Spleen (tissue), 11 donors: ENCODE results near the gene CD58. TPM values are rescaled to one million over a fixed set of nuclear protein-coding genes. Genes with fewer than 3 reads are reported as not detected.
"Not testable (repeated sequence)": the region's sequence is repeated elsewhere in the genome, so short reads cannot be mapped to it uniquely, and the experiment has no call there.

Experiments used
- DNase-seq: peaks from one replicate; pipeline ENCODE4 v3.0.0-alpha.2; 2020
- H3K27ac ChIP-seq, 8 donors: fragments of 200-600 bp; sonication (generic) in 7 of 8; 1 replicate in 4 of 8; 2 replicates in 4 of 8; pipeline versions ENCODE4 v1.5.0 to v1.8.0; 2016 to 2021; ENCODE audit warnings: inconsistent platforms in 4 of 8, mild to moderate bottlenecking in 4 of 8, moderate library complexity in 1 of 8
- H3K27me3 ChIP-seq, 7 donors: fragments of 200-600 bp; sonication (generic) in 6 of 7; replicated peaks in 1 of 7; 1 replicate in 4 of 7; 2 replicates in 3 of 7; pipeline versions ENCODE4 v1.5.0 to v1.8.0; 2016 to 2021; ENCODE audit warnings: inconsistent platforms in 3 of 7, mild to moderate bottlenecking in 1 of 7
- H3K36me3 ChIP-seq, 6 donors: fragments of 200-600 bp; sonication (generic) in 5 of 6; 1 replicate in 4 of 6; 2 replicates in 2 of 6; pipeline versions ENCODE4 v1.5.0 to v1.8.0; 2016 to 2021; ENCODE audit warnings: inconsistent platforms in 2 of 6
- H3K4me1 ChIP-seq, 6 donors: fragments of 200-600 bp; sonication (generic) in 5 of 6; 1 replicate in 3 of 6; 2 replicates in 3 of 6; pipeline versions ENCODE4 v1.5.0 to v1.8.0; 2016 to 2021; ENCODE audit warnings: inconsistent platforms in 3 of 6
- H3K4me3 ChIP-seq, 8 donors: fragments of 200-600 bp; sonication (generic) in 7 of 8; 1 replicate in 4 of 8; 2 replicates in 4 of 8; pipeline versions ENCODE4 v1.5.0 to v1.8.0; 2016 to 2021; ENCODE audit warnings: inconsistent platforms in 4 of 8, mild to moderate bottlenecking in 4 of 8, moderate library complexity in 2 of 8
- H3K9me3 ChIP-seq, 8 donors: fragments of 200-600 bp; sonication (generic) in 7 of 8; 1 replicate in 4 of 8; 2 replicates in 4 of 8; pipeline versions ENCODE4 v1.5.0 to v1.8.0; 2016 to 2021; ENCODE audit warnings: inconsistent platforms in 4 of 8
- POLR2AphosphoS5 ChIP-seq, 3 donors: sonication (generic); formaldehyde crosslinking; IDR thresholded peaks; one replicate each; pipeline ENCODE4 v1.5.1; 2017; ENCODE audit warnings: antibody characterized with exemption in 3 of 3
- WGBS, 5 donors: extraction: QIAGEN DNeasy Blood & Tissue Kit in 3 of 5; methylation state at CpG; one replicate each; pipeline versions ENCODE4 v1.1.5 to v1.1.7; 2013 to 2018; 5-methylcytosine and 5-hydroxymethylcytosine counted together
- intact Hi-C: fragments of 100-400 bp; cut with DNase I; formaldehyde crosslinking; loops from one replicate; pipeline ENCODE4 v1.15.0; 2023; ENCODE audit warnings: low total_unique reads
- polyA plus RNA-seq, 3 donors: library from polyadenylated mRNA; stranded (reverse); fragments of 200-250 nt; gene quantifications; one replicate each; pipeline ENCODE4 v1.2.1, GENCODE V29; 2013
- total RNA-seq, 7 donors: library from RNA; depleted of rRNA in 3 of 7; stranded (reverse); fragments of >200 nt in 3 of 7; fragmentation: NEBNext Ultra II Directional in 4 of 7; extraction: Animal tissue kit (Norgen Biotek cat#: 25700) in 4 of 7; gene quantifications; one replicate each; pipeline versions ENCODE4 v1.1.0 to v1.2.1, GENCODE V29; 2016 to 2021
- TF ChIP-seq, protein P1 (sequence below), 11 experiments: fragments of 200-600 bp in 7 of 11; fragments of 450-650 bp in 4 of 11; sonication (generic) in 4 of 11; IDR thresholded peaks in 8 of 11; conservative IDR thresholded peaks in 3 of 11; 1 replicate in 7 of 11; 2 replicates in 4 of 11; pipeline versions ENCODE4 v1.4.0 to v1.8.0; 2016 to 2021; ENCODE audit warnings: antibody characterized with exemption in 11 of 11, inconsistent platforms in 4 of 11, mild to moderate bottlenecking in 1 of 11
- donor health status: healthy with polysubstance abuse.
- donor health status: DM: no; HTN: no; CAD: no; lungs with moderate emphysema.
- donor health status: DM: no; HTN: no; CAD: no.
- donor health status: Bipolar disorder and iron deficiency.
- donor health status: healthy.
- donor health status: DM: no; HTN: no; CAD: no.
- donor health status: DM: yes; HTN: yes; CAD: no.

The CD58 gene
- total and polyA plus RNA-seq, 10 donors: 9.7 to 52.1 (median 30.0) TPM

DNA sequence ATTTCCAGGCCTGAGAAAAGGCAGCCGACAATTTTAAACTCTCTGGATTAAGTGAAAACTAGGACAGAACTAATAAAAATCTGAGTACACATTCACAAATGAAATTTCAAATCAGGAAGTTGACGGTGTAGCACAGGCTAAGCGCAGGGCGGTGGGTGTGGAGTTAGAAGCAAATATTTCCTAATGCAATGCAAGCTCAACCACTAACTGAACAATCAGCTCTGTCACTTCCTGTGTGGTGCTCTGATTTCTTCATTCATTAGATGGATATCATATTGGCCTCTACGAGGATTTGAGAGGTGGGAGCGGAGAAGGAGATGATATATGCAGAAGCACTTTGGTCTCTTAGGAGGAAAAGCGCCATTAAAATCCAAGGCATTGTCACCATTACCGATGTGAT lies 35.2 kb upstream of the CD58 start:
- TF ChIP-seq POLR2AphosphoS5 (IDR thresholded peaks at IDR 0.05): peak in 1 of 3 donors; percentile 18
- H3K27me3 ChIP-seq, H3K9me3 ChIP-seq, H3K36me3 ChIP-seq, intact Hi-C loops, H3K4me3 ChIP-seq: not testable (repeated sequence)
- peak; percentile 76 for DNase-seq
- Histone ChIP-seq H3K4me1 (peaks cover 0 to 20% (median 0%) of the 10 kb centered on the region in 6 donors), H3K27ac (peak overlapping the region in 4 of 8 donors; percentile 58 to 74 (median 66))
- WGBS, 5 donors: 37 to 46% (median 41%) methylated on average over 6 to 8 of the region's 8 CpGs

- H3K4me1 ChIP-seq: peaks cover 0 to 20% (median 0%) of the 10 kb centered on the region in 6 donors
- intact Hi-C loops: no loop called here
- no peaks in the 10 kb centered on the region for H3K27me3 ChIP-seq
- peak overlapping the region in 1 of 8 donors; percentile 74 for H3K27ac ChIP-seq
- no peaks in the 10 kb centered on the region for H3K9me3 ChIP-seq
- WGBS, 5 donors: 86 to 100% (median 96%) methylated on average over 1 of the region's 1 CpG
- no peaks in the 10 kb centered on the region for H3K36me3 ChIP-seq
- no peak for DNase-seq
- TF ChIP-seq POLR2AphosphoS5 (IDR thresholded peaks at IDR 0.05): no peak
- TF ChIP-seq, protein P1, sequence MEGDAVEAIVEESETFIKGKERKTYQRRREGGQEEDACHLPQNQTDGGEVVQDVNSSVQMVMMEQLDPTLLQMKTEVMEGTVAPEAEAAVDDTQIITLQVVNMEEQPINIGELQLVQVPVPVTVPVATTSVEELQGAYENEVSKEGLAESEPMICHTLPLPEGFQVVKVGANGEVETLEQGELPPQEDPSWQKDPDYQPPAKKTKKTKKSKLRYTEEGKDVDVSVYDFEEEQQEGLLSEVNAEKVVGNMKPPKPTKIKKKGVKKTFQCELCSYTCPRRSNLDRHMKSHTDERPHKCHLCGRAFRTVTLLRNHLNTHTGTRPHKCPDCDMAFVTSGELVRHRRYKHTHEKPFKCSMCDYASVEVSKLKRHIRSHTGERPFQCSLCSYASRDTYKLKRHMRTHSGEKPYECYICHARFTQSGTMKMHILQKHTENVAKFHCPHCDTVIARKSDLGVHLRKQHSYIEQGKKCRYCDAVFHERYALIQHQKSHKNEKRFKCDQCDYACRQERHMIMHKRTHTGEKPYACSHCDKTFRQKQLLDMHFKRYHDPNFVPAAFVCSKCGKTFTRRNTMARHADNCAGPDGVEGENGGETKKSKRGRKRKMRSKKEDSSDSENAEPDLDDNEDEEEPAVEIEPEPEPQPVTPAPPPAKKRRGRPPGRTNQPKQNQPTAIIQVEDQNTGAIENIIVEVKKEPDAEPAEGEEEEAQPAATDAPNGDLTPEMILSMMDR (IDR thresholded peaks at IDR 0.05 in 8 of 11, conservative IDR thresholded peaks at IDR 0.05 in 3 of 11): no peak
- H3K4me3 ChIP-seq: no peak overlapping the region
Measured at GRCh38 chr1:116605315-116605714, 34.5 kb upstream of the CD58 start.

GRCh38 chr1:116604408-116604807 lies 33.6 kb upstream of the CD58 start:
- H3K36me3 ChIP-seq, H3K9me3 ChIP-seq, intact Hi-C loops, H3K27me3 ChIP-seq, H3K4me3 ChIP-seq, H3K27ac ChIP-seq, DNase-seq: not testable (repeated sequence)
- WGBS, 5 donors: 88 to 95% (median 88%) methylated on average over 6 of the region's 6 CpGs
- H3K4me1 ChIP-seq: peaks cover 0 to 20% (median 0%) of the 10 kb centered on the region in 6 donors

DNA sequence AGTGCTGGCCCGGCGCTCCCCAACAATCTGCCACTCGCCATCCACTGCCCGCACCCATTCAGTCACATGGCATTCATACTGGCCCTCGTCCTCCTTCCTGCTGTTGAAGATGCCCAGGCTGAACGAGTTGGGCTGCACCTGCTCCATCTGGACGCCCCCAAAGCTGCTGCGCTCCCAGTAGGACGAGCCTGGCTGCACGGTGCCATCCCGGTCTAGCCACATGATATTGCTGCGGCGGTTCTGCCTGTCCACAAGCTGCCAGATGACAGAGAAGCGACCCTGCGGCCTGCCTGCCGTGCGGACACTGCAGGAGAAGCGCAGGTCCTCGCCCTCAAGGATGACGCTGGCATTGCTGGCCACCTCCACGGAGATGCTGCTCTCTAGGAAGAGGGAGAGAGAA lies 32.8 kb upstream of the CD58 start:
- 91 to 96% (median 92%) methylated on average over 6 to 21 of the region's 21 CpGs for WGBS, 5 donors
- H3K9me3 ChIP-seq, H3K36me3 ChIP-seq, H3K27ac ChIP-seq, intact Hi-C loops, DNase-seq, H3K27me3 ChIP-seq, H3K4me3 ChIP-seq: not testable (repeated sequence)
- H3K4me1 ChIP-seq: peaks cover 0 to 20% (median 0%) of the 10 kb centered on the region in 6 donors

- H3K9me3 ChIP-seq, DNase-seq, H3K27me3 ChIP-seq, H3K4me3 ChIP-seq, H3K27ac ChIP-seq, H3K36me3 ChIP-seq, intact Hi-C loops: not testable (repeated sequence)
- 73 to 85% (median 84%) methylated on average over 1 to 2 of the region's 2 CpGs for WGBS, 5 donors
- H3K4me1 ChIP-seq: peaks cover 0 to 22% (median 8%) of the 10 kb centered on the region in 6 donors
Measured at GRCh38 chr1:116599369-116599768, 28.5 kb upstream of the CD58 start.

GRCh38 chr1:116598420-116599036 lies 27.7 kb upstream of the CD58 start:
- not testable (repeated sequence) for DNase-seq
- WGBS, 5 donors: 55 to 84% (median 71%) methylated on average over 11 of the region's 11 CpGs

GRCh38 chr1:116597388-116597787 lies 26.6 kb upstream of the CD58 start:
- intact Hi-C loops, DNase-seq, H3K36me3 ChIP-seq, H3K9me3 ChIP-seq, H3K4me3 ChIP-seq, H3K27me3 ChIP-seq, H3K27ac ChIP-seq: not testable (repeated sequence)
- 53 to 71% (median 64%) methylated on average over 2 of the region's 2 CpGs for WGBS, 5 donors
- H3K4me1 ChIP-seq: peaks cover 0 to 20% (median 8%) of the 10 kb centered on the region in 6 donors

More at GRCh38 chr1:116598420-116599036, 27.7 kb upstream of the CD58 start:
- H3K9me3 ChIP-seq, intact Hi-C loops, H3K36me3 ChIP-seq, H3K27me3 ChIP-seq, H3K4me3 ChIP-seq, H3K27ac ChIP-seq: not testable (repeated sequence)
- peaks cover 0 to 22% (median 8%) of the 10 kb centered on the region in 6 donors for H3K4me1 ChIP-seq

DNA sequence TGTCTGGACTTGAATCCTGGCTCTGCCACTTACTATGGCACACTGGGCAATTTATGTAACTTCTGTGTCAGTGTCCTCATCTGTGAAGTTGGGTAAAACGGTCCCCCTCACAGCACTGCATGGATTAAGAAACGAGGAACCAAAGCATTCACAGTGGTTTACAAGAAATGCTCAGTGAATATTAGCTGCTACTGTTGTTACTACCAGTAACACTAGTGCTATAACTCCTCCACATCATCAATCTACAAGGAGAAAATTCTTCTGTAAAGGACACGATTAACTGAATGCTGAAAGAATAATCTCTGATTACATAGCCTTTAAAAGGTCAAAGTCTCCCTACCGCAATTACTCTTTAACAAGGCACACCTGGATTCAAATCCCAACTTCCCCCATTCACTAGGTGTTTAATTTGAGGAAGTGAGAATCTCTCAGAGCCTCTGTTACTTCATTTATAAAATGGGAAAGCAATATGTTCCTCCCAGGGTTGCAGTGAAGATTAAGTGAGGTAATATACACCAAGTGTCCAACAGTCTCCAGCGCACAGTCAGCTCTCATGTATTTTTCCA lies 26.0 kb upstream of the CD58 start:
- H3K27ac ChIP-seq, H3K36me3 ChIP-seq, intact Hi-C loops, H3K4me3 ChIP-seq, H3K9me3 ChIP-seq, H3K27me3 ChIP-seq, DNase-seq: not testable (repeated sequence)
- peaks cover 0 to 18% (median 8%) of the 10 kb centered on the region in 6 donors for H3K4me1 ChIP-seq
- 63 to 78% (median 72%) methylated on average over 5 of the region's 5 CpGs for WGBS, 5 donors
